OCI-LY7 (cell line): ENCODE measurements around the gene CAPN5.

Source experiments
- EZH2phosphoT487 ChIP-seq: fragments of 200-600 bp; sonication (generic); IDR thresholded peaks from 2 replicates; pipeline ENCODE4 v1.6.1; 2018; ENCODE audit warnings: low read depth, borderline replicate concordance, mild to moderate bottlenecking, mixed run types, antibody characterized with exemption, low read length, moderate library complexity, mixed read lengths
- TF ChIP-seq, protein P1 (sequence below): fragments of 200-600 bp; sonication (generic); conservative IDR thresholded peaks from 2 replicates; pipeline ENCODE4 v1.5.1; 2014; ENCODE audit warnings: mild to moderate bottlenecking, antibody characterized with exemption, low read length, moderate library complexity, mixed read lengths

- TF ChIP-seq, protein P1, sequence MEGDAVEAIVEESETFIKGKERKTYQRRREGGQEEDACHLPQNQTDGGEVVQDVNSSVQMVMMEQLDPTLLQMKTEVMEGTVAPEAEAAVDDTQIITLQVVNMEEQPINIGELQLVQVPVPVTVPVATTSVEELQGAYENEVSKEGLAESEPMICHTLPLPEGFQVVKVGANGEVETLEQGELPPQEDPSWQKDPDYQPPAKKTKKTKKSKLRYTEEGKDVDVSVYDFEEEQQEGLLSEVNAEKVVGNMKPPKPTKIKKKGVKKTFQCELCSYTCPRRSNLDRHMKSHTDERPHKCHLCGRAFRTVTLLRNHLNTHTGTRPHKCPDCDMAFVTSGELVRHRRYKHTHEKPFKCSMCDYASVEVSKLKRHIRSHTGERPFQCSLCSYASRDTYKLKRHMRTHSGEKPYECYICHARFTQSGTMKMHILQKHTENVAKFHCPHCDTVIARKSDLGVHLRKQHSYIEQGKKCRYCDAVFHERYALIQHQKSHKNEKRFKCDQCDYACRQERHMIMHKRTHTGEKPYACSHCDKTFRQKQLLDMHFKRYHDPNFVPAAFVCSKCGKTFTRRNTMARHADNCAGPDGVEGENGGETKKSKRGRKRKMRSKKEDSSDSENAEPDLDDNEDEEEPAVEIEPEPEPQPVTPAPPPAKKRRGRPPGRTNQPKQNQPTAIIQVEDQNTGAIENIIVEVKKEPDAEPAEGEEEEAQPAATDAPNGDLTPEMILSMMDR: no peak
- no peak for TF ChIP-seq EZH2phosphoT487
These were observed 35.8 kb downstream of the CAPN5 start, which contains the start of gene OMP for GRCh38 chr11:77102246-77103210.
